ENCODE measurements around the gene RPGR. TPM values are rescaled to one million over a fixed set of nuclear protein-coding genes. Genes with fewer than 3 reads are reported as not detected.

The RPGR gene
- total RNA-seq (10 to 100 TPM; 21.0 to 25.6 TPM), polyA plus RNA-seq (ENCODE audit: insufficient read depth, low read depth, low replicate concordance) (8.0 TPM)
- long read RNA-seq, donor 1, result 0 reads
- long read RNA-seq, donor 2, result 0 reads

- Histone ChIP-seq H3K27me3 (no peaks in the 10 kb centered on the region), H3K9me3 (no peaks in the 10 kb centered on the region), H3K27ac (peak within 1 kb of the TSS; percentile 29 to 72), H3K4me3 (peak within 1 kb of the TSS; percentile 70 to 73), H3K4me1 (no peaks in the 10 kb centered on the region), H3K36me3 (ENCODE audit: low read depth, missing control alignments) (no peaks in the 10 kb centered on the region)
- TF ChIP-seq CTCF (IDR thresholded peaks at IDR 0.05) (peak; percentile 67 to 74 (median 73)), POLR2A (IDR thresholded peaks at IDR 0.05) (no peak)
- intact Hi-C loops (cut with DNase I; ENCODE audit: low total_unique reads), result no loop called here
- peak; percentile 95 for DNase-seq
- WGBS, 2 donors, result 0 to 3% methylated on average over 1 to 29 of the region's 67 CpGs
Measured at GRCh38 chrX:38327007-38327774, at the start of gene RPGR. RPGR (minus strand) TSS chrX:38327509; CDS start chrX:38327367, 142 bp downstream.

GRCh38 chrX:38376747-38377146 lies 49.4 kb upstream of the RPGR start:
- intact Hi-C loops (cut with DNase I; ENCODE audit: low total_unique reads), result no loop called here
- TF ChIP-seq POLR2A (IDR thresholded peaks at IDR 0.05), result no peak
- no peak for TF ChIP-seq CTCF (IDR thresholded peaks at IDR 0.05)
- Histone ChIP-seq H3K27ac (no peak overlapping the region), H3K4me1 (no peaks in the 10 kb centered on the region), H3K9me3 (no peaks in the 10 kb centered on the region), H3K36me3 (ENCODE audit: low read depth, missing control alignments) (no peaks in the 10 kb centered on the region), H3K27me3 (no peaks in the 10 kb centered on the region), H3K4me3 (no peak overlapping the region)
- WGBS, 2 donors, result 100% methylated on average over 1 of the region's 1 CpG
- no peak for DNase-seq

GRCh38 chrX:38375891-38376290 lies 48.6 kb upstream of the RPGR start:
- Histone ChIP-seq H3K9me3 (no peaks in the 10 kb centered on the region), H3K27me3 (no peaks in the 10 kb centered on the region), H3K36me3 (ENCODE audit: low read depth, missing control alignments) (no peaks in the 10 kb centered on the region), H3K4me1 (no peaks in the 10 kb centered on the region), H3K27ac (no peak overlapping the region), H3K4me3 (no peak overlapping the region)
- intact Hi-C loops (cut with DNase I; ENCODE audit: low total_unique reads), result no loop called here
- DNase-seq, result no peak
- no peak for TF ChIP-seq CTCF (IDR thresholded peaks at IDR 0.05)
- TF ChIP-seq POLR2A (IDR thresholded peaks at IDR 0.05), result no peak
- WGBS, 2 donors, result 58 to 81% methylated on average over 1 of the region's 1 CpG

GRCh38 chrX:38374431-38374830 lies 47.1 kb upstream of the RPGR start:
- Histone ChIP-seq H3K4me1 (no peaks in the 10 kb centered on the region), H3K9me3 (no peaks in the 10 kb centered on the region), H3K27me3 (no peaks in the 10 kb centered on the region), H3K36me3 (ENCODE audit: low read depth, missing control alignments) (no peaks in the 10 kb centered on the region), H3K4me3 (no peak overlapping the region), H3K27ac (no peak overlapping the region)
- TF ChIP-seq POLR2A (IDR thresholded peaks at IDR 0.05) (no peak), CTCF (IDR thresholded peaks at IDR 0.05) (no peak)
- intact Hi-C loops (cut with DNase I; ENCODE audit: low total_unique reads), result no loop called here
- no peak for DNase-seq
- WGBS, 2 donors, result 77 to 86% methylated on average over 3 of the region's 3 CpGs

GRCh38 chrX:38371641-38372040 lies 44.3 kb upstream of the RPGR start:
- Histone ChIP-seq H3K27me3 (no peaks in the 10 kb centered on the region), H3K4me3 (no peak overlapping the region), H3K27ac (no peak overlapping the region), H3K4me1 (no peaks in the 10 kb centered on the region), H3K36me3 (ENCODE audit: low read depth, missing control alignments) (no peaks in the 10 kb centered on the region), H3K9me3 (no peaks in the 10 kb centered on the region)
- no peak for DNase-seq
- 77 to 97% methylated on average over 2 of the region's 2 CpGs for WGBS, 2 donors
- TF ChIP-seq CTCF (IDR thresholded peaks at IDR 0.05), result no peak
- intact Hi-C loops (cut with DNase I; ENCODE audit: low total_unique reads), result no loop called here

All from testis (tissue), 5 donors.